Measurements from ENCODE around the gene KATNB1.

DNA sequence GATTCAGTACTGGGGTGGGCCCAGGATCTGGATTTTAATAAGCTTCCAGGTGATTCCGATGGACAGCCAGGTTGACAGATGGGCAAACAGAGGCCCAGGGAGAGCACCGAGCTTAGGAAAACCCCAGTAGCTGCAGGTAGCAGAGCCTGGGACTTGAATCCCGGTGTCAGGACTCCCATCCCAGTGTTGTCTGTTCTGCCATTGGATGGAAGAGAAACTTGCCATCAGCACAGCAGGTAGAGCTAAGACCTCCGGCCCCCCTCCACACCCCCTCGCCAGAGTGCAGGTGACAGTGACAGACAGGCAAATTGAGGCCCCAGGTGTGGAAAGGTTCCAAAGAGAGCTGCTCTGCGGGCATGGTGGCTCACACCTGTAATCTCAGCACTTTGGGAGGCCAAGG is 12.4 kb downstream of the KATNB1 start:
- TF ChIP-seq, protein P1, sequence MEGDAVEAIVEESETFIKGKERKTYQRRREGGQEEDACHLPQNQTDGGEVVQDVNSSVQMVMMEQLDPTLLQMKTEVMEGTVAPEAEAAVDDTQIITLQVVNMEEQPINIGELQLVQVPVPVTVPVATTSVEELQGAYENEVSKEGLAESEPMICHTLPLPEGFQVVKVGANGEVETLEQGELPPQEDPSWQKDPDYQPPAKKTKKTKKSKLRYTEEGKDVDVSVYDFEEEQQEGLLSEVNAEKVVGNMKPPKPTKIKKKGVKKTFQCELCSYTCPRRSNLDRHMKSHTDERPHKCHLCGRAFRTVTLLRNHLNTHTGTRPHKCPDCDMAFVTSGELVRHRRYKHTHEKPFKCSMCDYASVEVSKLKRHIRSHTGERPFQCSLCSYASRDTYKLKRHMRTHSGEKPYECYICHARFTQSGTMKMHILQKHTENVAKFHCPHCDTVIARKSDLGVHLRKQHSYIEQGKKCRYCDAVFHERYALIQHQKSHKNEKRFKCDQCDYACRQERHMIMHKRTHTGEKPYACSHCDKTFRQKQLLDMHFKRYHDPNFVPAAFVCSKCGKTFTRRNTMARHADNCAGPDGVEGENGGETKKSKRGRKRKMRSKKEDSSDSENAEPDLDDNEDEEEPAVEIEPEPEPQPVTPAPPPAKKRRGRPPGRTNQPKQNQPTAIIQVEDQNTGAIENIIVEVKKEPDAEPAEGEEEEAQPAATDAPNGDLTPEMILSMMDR (IDR thresholded peaks at IDR 0.05): no peak
- TF ChIP-seq SIN3A (IDR thresholded peaks at IDR 0.05; ENCODE audit: borderline replicate concordance, insufficient read depth, low read depth, low read length) (no peak), POLR2AphosphoS5 (IDR thresholded peaks at IDR 0.05; ENCODE audit: low read depth, low read length) (no peak)
- TF ChIP-seq, protein P2, sequence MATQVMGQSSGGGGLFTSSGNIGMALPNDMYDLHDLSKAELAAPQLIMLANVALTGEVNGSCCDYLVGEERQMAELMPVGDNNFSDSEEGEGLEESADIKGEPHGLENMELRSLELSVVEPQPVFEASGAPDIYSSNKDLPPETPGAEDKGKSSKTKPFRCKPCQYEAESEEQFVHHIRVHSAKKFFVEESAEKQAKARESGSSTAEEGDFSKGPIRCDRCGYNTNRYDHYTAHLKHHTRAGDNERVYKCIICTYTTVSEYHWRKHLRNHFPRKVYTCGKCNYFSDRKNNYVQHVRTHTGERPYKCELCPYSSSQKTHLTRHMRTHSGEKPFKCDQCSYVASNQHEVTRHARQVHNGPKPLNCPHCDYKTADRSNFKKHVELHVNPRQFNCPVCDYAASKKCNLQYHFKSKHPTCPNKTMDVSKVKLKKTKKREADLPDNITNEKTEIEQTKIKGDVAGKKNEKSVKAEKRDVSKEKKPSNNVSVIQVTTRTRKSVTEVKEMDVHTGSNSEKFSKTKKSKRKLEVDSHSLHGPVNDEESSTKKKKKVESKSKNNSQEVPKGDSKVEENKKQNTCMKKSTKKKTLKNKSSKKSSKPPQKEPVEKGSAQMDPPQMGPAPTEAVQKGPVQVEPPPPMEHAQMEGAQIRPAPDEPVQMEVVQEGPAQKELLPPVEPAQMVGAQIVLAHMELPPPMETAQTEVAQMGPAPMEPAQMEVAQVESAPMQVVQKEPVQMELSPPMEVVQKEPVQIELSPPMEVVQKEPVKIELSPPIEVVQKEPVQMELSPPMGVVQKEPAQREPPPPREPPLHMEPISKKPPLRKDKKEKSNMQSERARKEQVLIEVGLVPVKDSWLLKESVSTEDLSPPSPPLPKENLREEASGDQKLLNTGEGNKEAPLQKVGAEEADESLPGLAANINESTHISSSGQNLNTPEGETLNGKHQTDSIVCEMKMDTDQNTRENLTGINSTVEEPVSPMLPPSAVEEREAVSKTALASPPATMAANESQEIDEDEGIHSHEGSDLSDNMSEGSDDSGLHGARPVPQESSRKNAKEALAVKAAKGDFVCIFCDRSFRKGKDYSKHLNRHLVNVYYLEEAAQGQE (IDR thresholded peaks at IDR 0.05; ENCODE audit: insufficient read depth in 1 of 2, low read depth in 2 of 2, low read length in 1 of 2): no peak
